ENCODE measurements around the gene RPL27A. TPM values are rescaled to one million over a fixed set of nuclear protein-coding genes. Genes with fewer than 3 reads are reported as not detected.
A peak's percentile ranks its signal among the peaks of the same experiment; 100 is the strongest.
"Not testable (repeated sequence)": the region's sequence is repeated elsewhere in the genome, so short reads cannot be mapped to it uniquely, and the experiment has no call there.

The RPL27A gene
- total RNA-seq, 6 experiments from 2014 or later, result 973 to 1,209 (median 1,069) TPM

DNA sequence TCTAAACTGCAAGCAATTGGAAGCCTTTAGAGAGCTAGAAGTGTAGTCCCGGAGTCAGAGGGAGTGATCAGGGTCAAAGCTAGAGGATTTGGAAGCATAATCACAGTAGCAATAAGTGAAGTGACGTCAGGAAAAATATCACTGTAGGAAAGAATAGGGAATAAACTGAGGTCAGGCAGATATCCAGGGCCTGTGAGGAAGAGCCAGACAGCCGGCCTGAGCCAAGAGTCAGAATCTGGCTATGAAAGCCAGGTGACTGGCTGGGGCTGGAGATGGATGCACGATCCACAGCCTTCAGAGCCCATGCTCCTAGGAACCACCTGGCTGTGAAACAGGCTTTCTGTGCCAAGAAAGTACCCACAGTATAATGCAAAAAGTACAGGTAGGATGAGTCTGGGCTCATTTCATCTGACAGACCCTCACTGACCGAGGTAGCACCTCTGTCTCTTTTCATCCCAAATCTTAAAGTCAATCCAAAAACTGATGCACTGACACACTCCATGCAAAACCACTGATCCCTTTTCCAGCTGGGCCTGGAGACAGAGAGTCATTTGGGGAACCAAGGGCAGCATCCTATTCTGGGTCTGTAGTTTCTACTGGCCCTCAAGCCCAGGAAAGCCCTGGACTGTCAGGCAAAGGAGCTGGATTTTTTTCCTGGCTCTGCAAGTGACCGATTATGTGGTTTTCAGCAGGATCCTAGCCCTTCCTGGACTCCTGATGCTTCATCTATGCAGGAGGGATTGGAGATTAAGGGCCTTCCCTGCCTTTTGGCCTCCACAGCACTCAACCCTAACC is 21.4 kb upstream of the RPL27A start:
- no peak for DNase-seq
- no peak overlapping the region for H3K27ac Mint-ChIP-seq
- H3K9me3 Mint-ChIP-seq, result no peaks in the 10 kb centered on the region
- H3K27me3 Mint-ChIP-seq (ENCODE audit: insufficient read depth), result peaks cover 2% of the 10 kb centered on the region; the same call in 1 of the 2 replicates
- TF ChIP-seq CTCF (IDR thresholded peaks at IDR 0.05), result no peak
- no peaks in the 10 kb centered on the region for H3K36me3 Mint-ChIP-seq (ENCODE audit: low read depth)
- H3K4me3 Mint-ChIP-seq, result no peak overlapping the region
- H3K4me1 Mint-ChIP-seq (ENCODE audit: low read depth), result no peaks in the 10 kb centered on the region

DNA sequence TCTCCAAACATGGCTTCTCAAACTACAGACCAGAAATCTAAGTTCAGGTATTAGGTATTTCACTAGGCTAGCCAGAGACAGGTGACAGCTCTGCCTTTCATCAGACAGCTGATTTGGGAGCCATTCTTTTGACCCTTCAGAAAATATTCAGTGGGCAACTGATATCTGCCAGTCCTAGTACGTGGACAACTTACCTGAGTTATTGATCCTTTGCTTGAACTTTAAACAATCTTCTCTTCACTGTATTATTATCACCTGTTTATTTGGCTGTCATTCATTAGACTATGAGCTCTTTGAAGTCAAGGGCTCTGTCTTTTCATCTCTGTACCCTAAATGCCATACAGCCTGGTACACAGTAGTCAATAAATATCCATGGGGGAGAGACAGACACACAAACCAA is 17.4 kb upstream of the RPL27A start:
- no peak for TF ChIP-seq CTCF (IDR thresholded peaks at IDR 0.05)
- H3K27me3 Mint-ChIP-seq (ENCODE audit: insufficient read depth), result no peaks in the 10 kb centered on the region
- H3K4me1 Mint-ChIP-seq (ENCODE audit: low read depth), result peaks cover 4% of the 10 kb centered on the region
- H3K36me3 Mint-ChIP-seq (ENCODE audit: low read depth), result no peaks in the 10 kb centered on the region
- DNase-seq, result no peak
- no peaks in the 10 kb centered on the region for H3K9me3 Mint-ChIP-seq
- H3K27ac Mint-ChIP-seq, result no peak overlapping the region
- H3K4me3 Mint-ChIP-seq, result no peak overlapping the region

DNA sequence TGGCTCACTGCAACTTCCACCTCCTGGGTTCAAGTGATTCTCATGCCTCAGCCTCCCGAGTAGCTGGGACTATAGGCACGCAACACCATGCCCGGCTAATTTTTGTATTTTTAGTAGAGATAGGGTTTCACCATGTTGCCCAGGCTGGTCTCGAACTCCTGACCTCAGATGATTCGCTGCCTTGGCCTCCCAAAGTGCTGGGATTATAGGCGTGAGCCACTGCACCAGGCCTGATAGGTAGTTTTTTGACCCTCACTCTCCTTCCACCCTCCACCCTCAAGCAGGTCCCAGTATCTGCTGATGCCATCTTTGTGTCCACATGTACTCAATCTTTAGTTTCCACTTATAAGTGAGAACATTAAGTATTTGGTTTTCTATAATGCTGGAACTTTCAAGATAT is 12.5 kb upstream of the RPL27A start:
- H3K27ac Mint-ChIP-seq, result peak overlapping the region; percentile 81
- not testable (repeated sequence) for DNase-seq

GRCh38 chr11:8671193-8671612 is 11.4 kb upstream of the RPL27A start:
- no peaks in the 10 kb centered on the region for H3K36me3 Mint-ChIP-seq (ENCODE audit: low read depth)
- no peaks in the 10 kb centered on the region for H3K27me3 Mint-ChIP-seq (ENCODE audit: insufficient read depth)
- H3K27ac Mint-ChIP-seq, result peak overlapping the region; percentile 98
- no peaks in the 10 kb centered on the region for H3K9me3 Mint-ChIP-seq
- peak; percentile 98 for DNase-seq
- peaks cover 34% of the 10 kb centered on the region for H3K4me1 Mint-ChIP-seq (ENCODE audit: low read depth)
- TF ChIP-seq CTCF (IDR thresholded peaks at IDR 0.05), result no peak
- peak overlapping the region; percentile 67 for H3K4me3 Mint-ChIP-seq

More for the DNA sequence above, 12.5 kb upstream of the RPL27A start:
- H3K9me3 Mint-ChIP-seq; H3K36me3 Mint-ChIP-seq (ENCODE audit: low read depth); H3K4me3 Mint-ChIP-seq; H3K27me3 Mint-ChIP-seq (ENCODE audit: insufficient read depth): not testable (repeated sequence)
- peaks cover 34% of the 10 kb centered on the region for H3K4me1 Mint-ChIP-seq (ENCODE audit: low read depth)

- H3K9me3 Mint-ChIP-seq, result no peaks in the 10 kb centered on the region
- TF ChIP-seq CTCF (IDR thresholded peaks at IDR 0.05), result no peak
- peaks cover 34% of the 10 kb centered on the region for H3K4me1 Mint-ChIP-seq (ENCODE audit: low read depth)
- peak overlapping the region; percentile 98 for H3K27ac Mint-ChIP-seq
- H3K36me3 Mint-ChIP-seq (ENCODE audit: low read depth), result no peaks in the 10 kb centered on the region
- DNase-seq, result no peak
- H3K27me3 Mint-ChIP-seq (ENCODE audit: insufficient read depth), result no peaks in the 10 kb centered on the region
- peak overlapping the region; percentile 67 for H3K4me3 Mint-ChIP-seq
Observed at GRCh38 chr11:8671651-8672062, 10.9 kb upstream of the RPL27A start.

DNA sequence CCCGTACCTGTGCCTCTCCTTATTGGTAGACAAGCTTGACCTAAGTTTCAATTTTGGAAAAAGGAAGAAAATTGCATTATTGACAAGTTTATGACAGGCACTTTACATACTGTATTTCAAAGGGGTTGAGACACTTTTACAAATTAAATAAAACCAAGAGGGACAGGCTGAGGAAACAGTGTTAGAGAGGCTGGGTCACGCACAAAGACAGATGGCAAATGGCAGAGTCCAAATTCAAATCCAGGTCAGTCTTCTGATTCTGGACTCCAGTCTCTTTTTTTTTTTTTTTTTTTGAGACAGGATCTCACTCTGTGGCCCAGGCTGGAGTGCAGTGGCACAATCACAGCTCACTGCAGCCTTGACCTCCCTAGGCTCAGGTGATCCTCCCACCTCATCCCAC is 10.2 kb upstream of the RPL27A start:
- no peak for TF ChIP-seq CTCF (IDR thresholded peaks at IDR 0.05)
- Mint-ChIP-seq H3K4me3 (peak overlapping the region; percentile 67; the same call in 1 of the 2 replicates), H3K27me3 (ENCODE audit: insufficient read depth) (no peaks in the 10 kb centered on the region), H3K9me3 (no peaks in the 10 kb centered on the region), H3K36me3 (ENCODE audit: low read depth) (no peaks in the 10 kb centered on the region), H3K4me1 (ENCODE audit: low read depth) (peaks cover 34% of the 10 kb centered on the region), H3K27ac (peak overlapping the region; percentile 98)
- no peak for DNase-seq
